ACC112 (cell line): ENCODE measurements around the gene LDAF1.
"Not testable (repeated sequence)": the region's sequence is repeated elsewhere in the genome, so short reads cannot be mapped to it uniquely, and the experiment has no call there.

Source experiments
- H2AFZ ChIP-seq: fragments of 200-600 bp; sonication (generic); one replicate; pipeline ENCODE4 v1.6.0; 2017; ENCODE audit warnings: antibody characterized with exemption, low read length; ENCODE audit not compliant: unreplicated experiment
- H3K27ac ChIP-seq: fragments of 200-600 bp; sonication (generic); 2 replicates; pipeline ENCODE4 v1.5.1; 2014; ENCODE audit warnings: low read depth, mild to moderate bottlenecking, antibody characterized with exemption, low read length, moderate library complexity
- H3K27me3 ChIP-seq: fragments of 200-600 bp; sonication (generic); 2 replicates; pipeline ENCODE4 v1.6.1; 2014; ENCODE audit warnings: mild to moderate bottlenecking, antibody characterized with exemption, low read length, moderate library complexity, mixed read lengths; ENCODE audit not compliant: insufficient read depth
- H3K36me3 ChIP-seq: fragments of 200-600 bp; sonication (generic); 2 replicates; pipeline ENCODE4 v1.6.1; 2016; ENCODE audit warnings: mild to moderate bottlenecking, antibody characterized with exemption, low read length, moderate library complexity, mixed read lengths; ENCODE audit not compliant: insufficient read depth
- H3K4me1 ChIP-seq: fragments of 200-600 bp; sonication (generic); one replicate; pipeline ENCODE4 v1.6.1; 2016; ENCODE audit warnings: low read length, mixed read lengths; ENCODE audit not compliant: insufficient read depth, unreplicated experiment, control insufficient read depth
- H3K4me3 ChIP-seq: fragments of 200-600 bp; sonication (generic); 2 replicates; pipeline ENCODE4 v1.5.1; 2014; ENCODE audit warnings: mild to moderate bottlenecking, low read depth, low read length
- H3K79me2 ChIP-seq: fragments of 200-600 bp; sonication (generic); one replicate; pipeline ENCODE4 v1.6.0; 2016; ENCODE audit warnings: low read length; ENCODE audit not compliant: control insufficient read depth, unreplicated experiment, insufficient read depth

LDAF1 gene

DNA sequence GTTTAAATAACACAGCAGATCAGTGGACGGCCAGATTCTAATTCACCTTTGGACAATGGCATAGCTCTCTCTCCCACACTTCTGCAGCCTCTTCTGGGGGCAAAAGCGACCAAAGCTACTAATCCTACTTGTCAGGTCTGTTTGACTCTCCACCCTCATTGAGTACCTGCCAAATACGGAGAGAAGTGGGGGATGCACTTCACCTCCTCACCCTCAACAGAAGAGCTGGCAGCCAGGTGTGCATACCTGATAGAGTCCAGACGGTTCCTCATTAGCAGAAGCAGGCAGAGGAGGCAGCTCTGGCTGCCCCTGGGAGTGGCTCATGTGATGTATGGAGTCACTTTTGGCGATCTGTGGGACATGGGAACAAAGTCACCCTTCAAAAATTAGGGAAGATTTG is 12.7 kb upstream of the LDAF1 start:
- H3K4me1 ChIP-seq, result no peaks in the 10 kb centered on the region
- no peak overlapping the region for H3K4me3 ChIP-seq
- no peaks in the 10 kb centered on the region for H3K36me3 ChIP-seq
- H3K27ac ChIP-seq, result no peak overlapping the region
- H3K27me3 ChIP-seq, result peaks cover 68% of the 10 kb centered on the region
- no peak overlapping the region for H2AFZ ChIP-seq
- H3K79me2 ChIP-seq, result no peaks in the 10 kb centered on the region

DNA sequence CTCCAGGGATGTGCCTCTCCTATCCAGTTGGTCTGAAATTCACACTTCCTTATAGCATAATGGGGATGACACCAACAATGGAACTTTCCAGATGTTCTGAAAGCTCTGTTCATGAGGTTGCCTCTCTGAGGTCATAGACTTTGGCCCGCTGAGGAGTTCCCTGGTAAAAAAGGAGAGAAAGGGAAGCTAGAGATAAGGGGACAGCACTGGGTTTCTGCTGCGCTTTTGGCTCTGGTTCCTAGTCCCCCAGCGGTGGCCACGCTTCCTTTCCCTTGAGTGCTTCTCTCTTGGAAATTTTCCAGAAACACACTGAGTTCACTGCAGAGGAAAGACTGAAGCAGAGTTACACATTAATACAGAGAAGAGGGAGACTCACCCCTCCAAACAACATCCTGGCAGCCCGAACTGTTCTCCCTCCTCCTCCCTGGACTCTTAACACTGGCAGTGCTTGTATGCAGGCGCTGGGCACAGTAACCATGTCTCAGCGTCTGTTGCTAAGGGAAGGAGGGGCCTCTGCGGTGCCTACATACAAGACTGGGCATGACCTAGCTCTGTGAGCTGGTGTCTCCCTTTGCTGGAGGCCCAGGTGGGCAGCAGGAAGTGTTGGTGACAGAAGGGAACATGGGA is 8.0 kb upstream of the LDAF1 start, which contains the start of gene DNAH3:
DNAH3 (minus strand) TSS at position 472 of the 627 bp plus-strand sequence. CDS start 527 bp downstream, outside the sequence.
- no peak within 1 kb of the TSS for H3K4me3 ChIP-seq

DNA sequence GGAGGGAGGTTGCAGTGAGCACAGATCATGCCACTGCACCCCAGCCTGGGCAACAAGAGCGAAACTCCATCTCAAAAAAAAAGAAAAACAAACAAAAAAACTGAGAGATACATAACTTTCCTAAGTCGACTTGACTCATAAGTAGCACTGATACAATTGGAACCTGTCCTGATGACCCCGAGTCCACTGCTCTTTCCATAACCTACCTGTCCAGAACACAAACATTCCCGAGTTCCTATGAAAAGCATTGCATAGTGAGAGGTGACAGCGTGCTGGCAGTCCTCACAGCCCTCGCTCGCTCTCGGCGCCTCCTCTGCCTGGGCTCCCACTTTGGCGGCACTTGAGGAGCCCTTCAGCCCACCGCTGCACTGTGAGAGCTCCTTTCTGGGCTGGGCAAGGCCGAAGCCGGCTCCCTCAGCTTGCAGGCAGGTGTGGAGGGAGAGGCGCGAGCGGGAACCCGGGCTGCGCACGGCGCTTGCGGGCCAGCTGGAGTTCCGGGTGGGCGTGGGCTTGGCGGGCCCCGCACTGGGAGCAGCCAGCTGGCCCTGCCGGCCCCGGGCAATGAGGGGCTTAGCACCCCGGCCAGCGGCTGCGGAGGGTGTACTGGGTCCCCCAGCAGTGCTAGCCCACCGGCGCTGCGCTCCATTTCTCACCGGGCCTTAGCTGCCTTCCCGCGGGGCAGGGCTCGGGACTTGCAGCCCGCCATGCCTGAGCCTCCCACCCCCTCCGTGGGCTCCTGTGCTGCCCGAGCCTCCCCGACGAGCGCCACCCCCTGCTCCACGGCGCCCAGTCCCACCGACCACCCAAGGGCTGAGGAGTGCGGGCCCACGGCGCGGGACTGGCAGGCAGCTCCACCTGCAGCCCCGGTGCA is 6.1 kb upstream of the LDAF1 start:
- peaks cover 28% of the 10 kb centered on the region for H3K27me3 ChIP-seq
- H3K4me3 ChIP-seq, H3K36me3 ChIP-seq, H3K4me1 ChIP-seq, H3K27ac ChIP-seq, H3K79me2 ChIP-seq, H2AFZ ChIP-seq: not testable (repeated sequence)

More for the DNA sequence above, 8.0 kb upstream of the LDAF1 start, which contains the start of gene DNAH3:
- H3K36me3 ChIP-seq, result no peaks in the 10 kb centered on the region
- H3K79me2 ChIP-seq, result no peaks in the 10 kb centered on the region
- H3K27ac ChIP-seq, result no peak within 1 kb of the TSS
- no peak within 1 kb of the TSS for H2AFZ ChIP-seq
- peaks cover 45% of the 10 kb centered on the region for H3K27me3 ChIP-seq
- no peaks in the 10 kb centered on the region for H3K4me1 ChIP-seq

GRCh38 chr16:21153124-21153729 is 5.2 kb upstream of the LDAF1 start:
- H3K4me3 ChIP-seq, H3K36me3 ChIP-seq, H3K79me2 ChIP-seq, H2AFZ ChIP-seq, H3K27ac ChIP-seq, H3K4me1 ChIP-seq: not testable (repeated sequence)
- H3K27me3 ChIP-seq, result peaks cover 21% of the 10 kb centered on the region

DNA sequence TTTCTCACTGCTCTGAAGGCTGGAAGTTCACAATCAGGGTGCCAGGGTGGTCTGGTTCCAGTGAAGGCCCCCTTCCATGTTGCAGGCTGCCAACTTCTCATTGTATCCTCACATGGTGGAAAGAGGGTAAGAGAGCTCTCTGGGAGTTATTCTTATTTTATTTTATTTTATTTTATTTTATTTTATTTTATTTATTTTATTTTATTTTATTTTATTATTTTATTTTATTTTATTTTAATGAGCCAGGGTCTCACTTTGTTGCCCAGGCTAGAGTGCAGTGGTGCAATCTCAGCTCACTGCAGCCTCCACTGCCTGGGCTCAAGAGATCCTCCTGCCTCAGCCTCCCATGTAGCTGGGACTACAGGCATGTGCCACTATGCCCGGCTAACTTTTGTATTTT is 2.5 kb upstream of the LDAF1 start:
- H3K79me2 ChIP-seq, H3K4me1 ChIP-seq, H3K4me3 ChIP-seq, H3K36me3 ChIP-seq, H3K27me3 ChIP-seq, H3K27ac ChIP-seq, H2AFZ ChIP-seq: not testable (repeated sequence)

GRCh38 chr16:21156767-21157467 is 1.6 kb upstream of the LDAF1 start:
- no peak overlapping the region for H3K27ac ChIP-seq
- no peak overlapping the region for H3K4me3 ChIP-seq
- no peak overlapping the region for H2AFZ ChIP-seq
- H3K27me3 ChIP-seq, result no peaks in the 10 kb centered on the region
- no peaks in the 10 kb centered on the region; the same call in 1 of the 2 replicates for H3K36me3 ChIP-seq
- no peaks in the 10 kb centered on the region for H3K79me2 ChIP-seq
- H3K4me1 ChIP-seq, result peaks cover 11% of the 10 kb centered on the region

DNA sequence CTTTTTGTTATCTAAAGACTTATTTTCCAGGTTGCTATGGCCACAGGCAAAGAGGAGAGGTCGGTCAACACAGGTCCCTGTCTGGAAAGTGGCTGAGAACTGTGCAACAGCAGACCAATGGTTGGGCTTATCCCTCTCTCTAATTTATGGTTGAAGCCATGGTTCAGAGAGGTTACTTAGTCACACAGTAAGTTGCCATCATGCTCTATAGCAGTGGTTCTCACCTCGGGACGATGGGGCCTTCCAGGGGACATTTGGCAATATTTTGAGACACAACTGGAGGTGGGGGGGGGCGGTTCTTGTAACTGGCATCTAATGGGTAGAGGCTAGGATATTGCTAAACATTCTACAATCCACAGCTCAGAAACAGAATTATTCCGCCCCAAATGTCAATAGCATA is 842 bp upstream of the LDAF1 start:
- no peak overlapping the region; the same call in 1 of the 2 replicates for H3K4me3 ChIP-seq
- H2AFZ ChIP-seq, result peak overlapping the region; percentile 74
- H3K79me2 ChIP-seq, result no peaks in the 10 kb centered on the region
- peaks cover 11% of the 10 kb centered on the region for H3K4me1 ChIP-seq
- no peaks in the 10 kb centered on the region for H3K27me3 ChIP-seq
- no peak overlapping the region for H3K27ac ChIP-seq
- no peaks in the 10 kb centered on the region; the same call in 1 of the 2 replicates for H3K36me3 ChIP-seq

DNA sequence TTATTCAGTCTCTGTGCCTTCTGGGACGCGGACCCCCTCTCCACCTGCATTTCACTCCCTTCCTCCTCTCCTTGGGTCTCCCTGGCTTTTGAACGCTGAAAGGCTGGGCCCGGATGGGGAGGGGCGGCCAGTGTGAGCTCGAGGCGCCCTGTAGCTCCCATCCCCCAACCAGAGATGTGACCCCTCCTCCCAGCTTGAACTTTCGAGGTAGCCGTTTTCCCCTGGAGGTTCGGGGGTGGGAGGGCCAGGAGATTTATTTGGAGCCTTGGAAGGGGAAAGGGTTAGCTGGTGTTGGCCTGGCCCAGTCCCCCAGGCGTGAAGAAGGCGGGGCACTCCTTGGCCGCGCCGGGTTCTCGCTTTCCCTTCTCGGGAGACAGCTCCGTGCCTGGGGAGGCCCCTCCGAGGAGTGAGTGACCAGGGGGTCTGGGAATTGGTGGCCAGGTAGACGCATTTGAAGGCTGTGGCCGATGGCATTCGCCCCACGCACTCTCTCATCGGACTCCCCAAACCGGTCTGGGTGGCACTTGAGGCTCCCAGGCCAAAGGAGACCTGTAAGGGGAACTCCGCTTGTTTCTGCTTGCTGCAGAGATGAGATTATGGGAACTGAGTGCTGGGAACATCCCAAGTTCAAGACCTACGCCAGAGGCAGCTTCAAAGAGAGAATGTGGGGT is 942 bp downstream of the LDAF1 start:
- Histone ChIP-seq H3K4me3 (peak overlapping the region; percentile 79), H3K4me1 (peaks cover 11% of the 10 kb centered on the region), H3K27ac (no peak overlapping the region), H3K79me2 (no peaks in the 10 kb centered on the region), H3K27me3 (no peaks in the 10 kb centered on the region), H2AFZ (peak overlapping the region; percentile 17), H3K36me3 (peaks cover 6% of the 10 kb centered on the region; the same call in 1 of the 2 replicates)

DNA sequence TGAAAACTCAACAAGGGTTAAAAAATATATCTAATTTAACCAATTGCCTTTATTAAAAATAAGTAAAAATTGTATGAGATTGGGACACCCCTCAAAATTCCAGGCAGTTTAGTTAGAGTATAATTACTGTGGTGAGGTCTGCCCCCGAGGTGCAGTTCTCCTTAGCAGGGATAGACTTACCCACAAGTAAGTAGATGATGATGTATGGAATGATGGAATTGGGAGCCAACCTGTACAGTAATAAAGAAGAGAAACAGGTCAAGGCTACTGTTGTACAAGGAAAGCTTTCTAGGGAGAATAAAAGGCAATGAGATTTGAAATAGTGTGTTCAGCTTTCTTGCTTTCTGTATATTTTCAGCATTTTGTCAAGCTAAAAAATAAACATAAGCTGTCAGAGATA is 1.8 kb downstream of the LDAF1 start:
- Histone ChIP-seq H3K4me3 (no peak overlapping the region; the same call in 1 of the 2 replicates), H3K4me1 (peaks cover 11% of the 10 kb centered on the region), H3K27ac (no peak overlapping the region), H2AFZ (no peak overlapping the region), H3K79me2 (no peaks in the 10 kb centered on the region), H3K36me3 (peaks cover 8% of the 10 kb centered on the region; the same call in 1 of the 2 replicates), H3K27me3 (no peaks in the 10 kb centered on the region)

DNA sequence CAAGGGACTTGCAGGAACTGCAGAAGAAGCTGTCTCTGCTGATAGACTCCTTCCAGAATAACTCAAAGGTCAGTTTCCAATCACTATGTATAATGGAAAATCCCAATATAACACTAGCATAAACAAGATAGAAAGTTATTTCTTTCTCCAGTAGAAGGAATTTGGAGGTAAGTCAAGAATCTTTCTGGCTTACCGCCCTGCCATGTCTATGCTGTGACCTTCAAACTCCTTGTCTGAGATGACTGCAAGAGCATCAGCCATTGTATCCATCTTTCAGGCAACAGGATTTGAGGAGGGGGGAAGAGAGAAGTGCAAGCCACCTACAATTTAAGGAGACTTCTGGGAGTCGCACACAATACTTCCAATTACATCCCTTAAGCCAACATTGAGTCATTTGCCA is 2.7 kb downstream of the LDAF1 start:
- no peaks in the 10 kb centered on the region for H3K27me3 ChIP-seq
- no peaks in the 10 kb centered on the region for H3K79me2 ChIP-seq
- no peak overlapping the region for H3K4me3 ChIP-seq
- no peak overlapping the region for H2AFZ ChIP-seq
- H3K36me3 ChIP-seq, result peaks cover 10% of the 10 kb centered on the region; the same call in 1 of the 2 replicates
- H3K4me1 ChIP-seq, result peaks cover 11% of the 10 kb centered on the region
- no peak overlapping the region for H3K27ac ChIP-seq
